Frontal cortex (tissue), 4 donors: ENCODE results near the gene CLDN6. TPM values are rescaled to one million over a fixed set of nuclear protein-coding genes. Genes with fewer than 3 reads are reported as not detected.

Experiments used
- DNase-seq, 2 donors: peaks; one replicate each; pipeline ENCODE4 v3.0.0; 2012; ENCODE audit warnings: low spot score in 2 of 2
- FAIRE-seq: peaks from 2 replicates; lab custom pipeline; 2012; peaks lifted over from hg19 to GRCh38; lab: Jason Lieb, UNC
- total RNA-seq: library from RNA; depleted of rRNA; stranded (reverse); fragments of >200 nt; gene quantifications from one replicate; pipeline ENCODE4 v1.2.3, GENCODE V29; 2014
- donor health status: control.
- donor health status: control.
- donor health status: control.

CLDN6 gene
- total RNA-seq, 1 donor from 2014 or later, result 0.41 TPM

- DNase-seq, result no peak
- no peak for FAIRE-seq
Observed at GRCh38 chr16:2975161-2975795, 42.7 kb downstream of the CLDN6 start.

DNA sequence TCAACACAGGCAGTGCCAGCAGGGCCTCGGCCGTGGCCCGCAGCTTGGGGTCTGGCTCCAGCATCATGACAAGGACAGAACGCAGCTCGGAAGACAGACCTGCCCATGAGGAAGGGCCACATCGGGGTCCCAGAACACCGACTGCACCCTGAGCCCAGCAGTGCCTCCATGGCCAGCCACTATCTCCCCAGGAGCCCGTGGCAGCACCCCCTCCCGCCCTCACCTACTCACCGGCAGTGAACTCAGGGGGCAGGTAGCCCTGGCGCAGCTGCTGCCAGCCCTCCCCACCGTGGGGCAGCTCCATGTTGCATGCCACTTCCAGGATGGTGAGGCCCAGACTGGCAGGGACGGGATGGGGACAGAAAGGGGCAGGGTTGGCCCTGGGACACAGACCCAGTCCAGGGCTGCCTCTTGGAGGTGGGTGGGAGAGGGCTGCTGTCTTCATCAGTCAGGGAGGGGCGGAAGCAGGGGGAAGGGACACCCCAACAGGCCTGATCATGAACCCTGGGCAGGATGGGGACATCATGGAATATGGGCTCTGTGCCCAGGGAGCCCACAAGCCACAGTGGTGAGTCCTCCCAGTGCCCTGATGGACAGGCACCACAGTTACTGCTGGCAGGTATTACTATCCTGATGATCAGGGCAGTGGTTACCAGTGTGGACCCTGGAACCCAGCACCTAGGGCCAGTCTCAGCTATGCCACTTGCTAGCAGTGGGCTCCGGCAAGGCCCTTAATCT is 43.5 kb downstream of the CLDN6 start:
- FAIRE-seq, result no peak

DNA sequence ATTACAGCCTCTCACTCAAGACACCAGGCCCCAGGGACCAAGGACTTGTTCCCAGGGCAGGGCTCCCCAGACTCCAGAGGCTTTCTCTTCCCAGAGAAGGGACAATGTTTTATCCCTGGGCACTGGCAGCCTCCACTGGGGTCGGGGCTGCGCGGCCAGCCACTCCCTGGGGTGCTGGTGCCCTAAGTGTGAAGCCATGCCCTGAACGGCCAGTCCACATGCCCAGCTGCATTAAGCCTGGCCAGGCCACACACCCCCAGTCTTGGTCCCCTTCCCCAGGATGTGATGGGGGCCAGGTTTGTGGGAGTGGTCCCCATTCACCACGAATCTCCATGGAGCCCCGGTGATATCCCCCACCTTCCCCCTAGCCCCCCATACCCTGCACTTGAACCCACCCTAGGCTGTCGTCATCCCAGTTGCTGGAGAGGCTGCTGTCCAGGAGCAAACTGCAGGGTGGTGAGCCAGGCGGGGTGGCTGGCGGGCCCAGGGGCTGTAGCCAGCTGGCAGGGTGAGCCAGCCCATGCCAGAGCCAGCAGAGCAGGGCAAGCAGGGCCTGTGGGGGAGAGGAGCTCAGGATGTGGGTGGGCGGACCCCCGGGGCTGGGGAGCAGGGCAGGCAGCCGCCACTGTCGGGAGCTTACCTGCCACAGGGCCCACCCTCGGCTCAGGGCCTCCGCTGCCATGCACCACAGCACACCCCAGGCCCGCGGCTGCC is 44.2 kb downstream of the CLDN6 start:
- DNase-seq, result no peak
- FAIRE-seq, result no peak

More for the DNA sequence above, 43.5 kb downstream of the CLDN6 start:
- DNase-seq, result no peak

GRCh38 chr16:2973093-2973492 is 44.9 kb downstream of the CLDN6 start:
- FAIRE-seq (no peak), DNase-seq (peak; percentile 58)

GRCh38 chr16:2971985-2972784 is 45.8 kb downstream of the CLDN6 start:
- DNase-seq (no peak), FAIRE-seq (no peak)

- DNase-seq (no peak), FAIRE-seq (no peak)
Observed at GRCh38 chr16:2971134-2971984, 46.6 kb downstream of the CLDN6 start.

DNA sequence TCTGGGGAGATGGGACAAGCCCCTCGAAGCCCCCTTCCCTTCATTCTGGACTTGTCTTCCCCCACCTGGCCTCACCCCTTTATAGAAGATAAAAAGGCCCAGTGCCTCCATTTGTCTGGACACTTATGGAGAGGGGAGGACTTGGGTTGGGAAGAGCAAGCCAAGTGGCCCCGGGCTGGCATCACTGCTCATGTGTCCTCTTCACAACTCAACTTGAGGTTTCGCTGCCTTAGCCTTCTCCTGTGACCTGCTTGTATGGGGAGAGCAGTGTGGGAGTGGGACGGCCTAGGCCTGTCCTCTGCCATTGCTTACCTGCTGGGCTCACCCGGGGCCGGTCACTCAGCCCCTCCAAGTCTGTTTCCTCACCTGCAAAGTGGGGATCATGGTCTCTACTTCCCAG is 47.4 kb downstream of the CLDN6 start:
- FAIRE-seq, result no peak
- DNase-seq, result no peak

- no peak for FAIRE-seq
- DNase-seq, result peak; percentile 81 to 85
Observed at GRCh38 chr16:2969545-2970521, 48.1 kb downstream of the CLDN6 start.

- peak; percentile 99 for DNase-seq
- FAIRE-seq, result no peak
Observed at GRCh38 chr16:2968738-2969544, 49.0 kb downstream of the CLDN6 start, which contains the start of gene PAQR4. Gene PAQR4, plus strand, starts transcription at chr16:2969348. Its CDS starts 327 bp downstream, at chr16:2969675.

GRCh38 chr16:2968368-2968737 is 49.6 kb downstream of the CLDN6 start:
- DNase-seq, result no peak
- no peak for FAIRE-seq

DNA sequence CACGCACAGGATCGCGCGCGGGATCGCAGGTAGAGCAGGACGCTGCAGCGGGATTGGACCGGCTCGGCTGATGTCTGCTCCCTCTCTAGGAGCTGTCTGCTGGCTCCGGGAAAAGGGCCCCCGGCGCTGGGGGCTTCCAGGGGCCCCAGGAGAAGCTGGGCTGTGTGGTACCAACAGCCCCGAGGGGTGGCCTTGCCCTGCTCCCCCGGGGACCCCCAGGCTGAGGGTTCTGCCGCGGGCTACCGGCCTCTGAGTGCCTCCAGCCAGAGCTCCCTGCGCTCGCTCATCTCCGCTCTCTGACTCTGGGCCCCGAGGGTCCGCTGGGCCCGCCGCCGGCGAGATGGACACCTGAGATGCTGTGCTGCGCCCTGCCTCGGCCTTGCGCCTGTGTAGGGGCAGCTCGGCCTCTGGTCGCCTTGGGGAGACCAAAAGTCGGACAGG is 50.2 kb downstream of the CLDN6 start:
- DNase-seq (no peak), FAIRE-seq (no peak)

GRCh38 chr16:2967211-2967631 is 50.8 kb downstream of the CLDN6 start:
- FAIRE-seq (no peak), DNase-seq (no peak)

GRCh38 chr16:2966808-2967191 is 51.2 kb downstream of the CLDN6 start:
- DNase-seq, result no peak
- no peak for FAIRE-seq

DNA sequence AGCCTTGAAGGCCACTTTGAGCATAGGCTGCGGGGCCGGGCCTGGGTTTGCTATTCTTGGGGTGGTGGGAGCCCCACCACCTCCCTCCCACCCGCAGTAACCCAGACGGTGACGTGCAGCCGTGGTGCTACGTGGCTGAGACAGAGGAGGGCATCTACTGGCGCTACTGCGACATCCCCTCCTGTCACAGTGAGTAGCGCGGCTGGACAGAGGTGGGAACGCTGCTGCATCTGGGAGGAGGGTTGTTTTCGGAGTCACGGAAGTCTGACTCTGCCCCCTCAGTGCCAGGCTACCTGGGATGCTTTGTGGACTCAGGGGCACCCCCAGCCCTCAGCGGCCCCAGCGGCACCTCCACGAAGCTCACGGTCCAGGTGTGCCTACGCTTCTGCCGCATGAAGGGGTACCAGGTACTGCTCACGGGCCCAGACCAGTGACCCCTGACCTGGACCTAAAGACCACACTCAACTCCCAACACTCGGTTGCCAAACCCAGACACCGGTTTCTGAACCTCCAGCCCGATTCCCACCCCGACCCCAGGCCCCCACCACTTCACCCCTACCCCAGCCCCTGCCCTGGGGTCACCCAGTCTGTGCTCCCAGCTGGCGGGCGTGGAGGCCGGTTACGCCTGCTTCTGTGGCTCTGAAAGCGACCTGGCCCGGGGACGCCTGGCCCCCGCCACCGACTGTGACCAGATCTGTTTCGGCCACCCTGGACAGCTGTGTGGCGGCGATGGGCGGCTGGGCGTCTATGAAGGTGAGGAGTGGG is 51.8 kb downstream of the CLDN6 start:
- FAIRE-seq (no peak), DNase-seq (no peak)
